Activated T-cell treated with anti-CD3 and anti-CD28 coated beads for 24 hours (primary cell): ENCODE measurements around the gene IL23A.

Source experiments
- DNase-seq: peaks from one replicate; pipeline ENCODE4 v3.0.0-alpha.2; 2020; ENCODE audit warnings: low read depth

The IL23A gene

GRCh38 chr12:56361487-56362129 is 22.9 kb downstream of the IL23A start:
- DNase-seq: no peak

GRCh38 chr12:56362130-56363059 is 23.7 kb downstream of the IL23A start, which contains the start of gene APOF:
APOF (minus strand) TSS chr12:56362857; CDS start chr12:56362745, 112 bp downstream.
- no peak for DNase-seq

- DNase-seq: no peak
Measured at GRCh38 chr12:56366948-56367347, 28.3 kb downstream of the IL23A start.

- DNase-seq: no peak
Measured at GRCh38 chr12:56373515-56373914, 34.8 kb downstream of the IL23A start.

- DNase-seq: no peak
Measured at GRCh38 chr12:56374726-56375597, 36.3 kb downstream of the IL23A start.

GRCh38 chr12:56375598-56376434 is 37.1 kb downstream of the IL23A start:
- no peak for DNase-seq

- no peak for DNase-seq
Measured at GRCh38 chr12:56377310-56377988, 38.8 kb downstream of the IL23A start.

- no peak for DNase-seq
Measured at GRCh38 chr12:56377989-56378316, 39.3 kb downstream of the IL23A start.

GRCh38 chr12:56382611-56383010 is 43.9 kb downstream of the IL23A start:
- no peak for DNase-seq

- no peak for DNase-seq
Measured at GRCh38 chr12:56385873-56386272, 47.2 kb downstream of the IL23A start.

- DNase-seq: no peak
Measured at GRCh38 chr12:56387152-56387736, 48.6 kb downstream of the IL23A start.

GRCh38 chr12:56389412-56389811 is 50.7 kb downstream of the IL23A start:
- no peak for DNase-seq
